Cardiac septum (tissue), 1 donor: ENCODE data around the gene SEC11A. TPM values are rescaled to one million over a fixed set of nuclear protein-coding genes. Genes with fewer than 3 reads are reported as not detected.
"Not testable (repeated sequence)": the region's sequence is repeated elsewhere in the genome, so short reads cannot be mapped to it uniquely, and the experiment has no call there.

Source experiments
- DNase-seq: peaks from one replicate; pipeline ENCODE4 v3.0.0-alpha.2; 2020; ENCODE audit warnings: low spot score
- intact Hi-C: fragments of 100-400 bp; cut with DNase I; formaldehyde crosslinking; loops from one replicate; pipeline ENCODE4 v1.14.0; 2022
- total RNA-seq: library from RNA; stranded (reverse); fragmentation: NEBNext Ultra II Directional; extraction: Animal tissue kit (Norgen Biotek cat#: 25700); gene quantifications from one replicate; pipeline ENCODE4 v1.2.1, GENCODE V29; 2021
- donor health status: DM: no; HTN: no; CAD: no.

Gene SEC11A
- total RNA-seq, 1 donor from 2014 or later: 63.8 TPM

- DNase-seq: peak; percentile 89
- intact Hi-C loops: loop anchor here (2.0 to 10.0 kb wide), 7 partner anchors 20 to 272 kb away; partner anchors contain the start of genes ALPK3, SEC11A, ZNF592 and ZSCAN2
Observed at GRCh38 chr15:84654689-84655453, 61.1 kb downstream of the SEC11A start.

- intact Hi-C loops: loop anchor here (2.0 to 10.0 kb wide), 4 partner anchors 19 to 273 kb away; partner anchors contain the start of genes SEC11A and ZSCAN2
- DNase-seq: peak; percentile 99
Observed at GRCh38 chr15:84653910-84654688, 61.8 kb downstream of the SEC11A start, which contains the start of gene WDR73. WDR73 (minus strand) TSS chr15:84654283; CDS start chr15:84654274, 9 bp downstream.

- DNase-seq: no peak
- intact Hi-C loops: loop anchor here (5.0 to 10.0 kb wide), 2 partner anchors 61 to 274 kb away; partner anchors contain the start of gene SEC11A
Observed at GRCh38 chr15:84653584-84653909, 62.4 kb downstream of the SEC11A start.

- intact Hi-C loops: loop anchor here (5.0 to 10.0 kb wide), 2 partner anchors 65 to 278 kb away; partner anchors contain the start of gene SEC11A
Observed at GRCh38 chr15:84649706-84650105, 66.2 kb downstream of the SEC11A start.

GRCh38 chr15:84648539-84648938 lies 67.4 kb downstream of the SEC11A start:
- intact Hi-C loops: no loop called here
- DNase-seq: no peak

More at GRCh38 chr15:84649706-84650105, 66.2 kb downstream of the SEC11A start:
- no peak for DNase-seq

GRCh38 chr15:84647726-84648125 lies 68.2 kb downstream of the SEC11A start:
- intact Hi-C loops: no loop called here
- no peak for DNase-seq

- DNase-seq: no peak
- intact Hi-C loops: no loop called here
Observed at GRCh38 chr15:84645997-84646396, 69.9 kb downstream of the SEC11A start.

- DNase-seq: no peak
- intact Hi-C loops: no loop called here
Observed at GRCh38 chr15:84645496-84645895, 70.4 kb downstream of the SEC11A start.

- DNase-seq: peak; percentile 19
- intact Hi-C loops: no loop called here
Observed at GRCh38 chr15:84643838-84644237, 72.1 kb downstream of the SEC11A start.

- DNase-seq, intact Hi-C loops: not testable (repeated sequence)
Observed at GRCh38 chr15:84642640-84643039, 73.3 kb downstream of the SEC11A start.

- intact Hi-C loops, DNase-seq: not testable (repeated sequence)
Observed at GRCh38 chr15:84641871-84642270, 74.1 kb downstream of the SEC11A start.

GRCh38 chr15:84638103-84638502 lies 77.8 kb downstream of the SEC11A start:
- intact Hi-C loops: no loop called here
- no peak for DNase-seq

- no peak for DNase-seq
- intact Hi-C loops: loop anchor here (2.0 kb wide), 1 partner anchor 20 kb away; the partner anchor contains the start of gene WDR73
Observed at GRCh38 chr15:84634228-84634837, 81.6 kb downstream of the SEC11A start.

GRCh38 chr15:84633311-84634227 lies 82.4 kb downstream of the SEC11A start:
- intact Hi-C loops: loop anchor here (2.0 kb wide), 1 partner anchor 21 kb away; the partner anchor contains the start of gene WDR73
- DNase-seq: peak; percentile 86

GRCh38 chr15:84631706-84632272 lies 84.2 kb downstream of the SEC11A start:
- DNase-seq: no peak
- intact Hi-C loops: loop anchor here (2.0 kb wide), 1 partner anchor 31 kb away; the partner anchor contains the start of gene ZSCAN2

- no peak for DNase-seq
- intact Hi-C loops: no loop called here
Observed at GRCh38 chr15:84629033-84629432, 86.9 kb downstream of the SEC11A start.

GRCh38 chr15:84625123-84625522 lies 90.8 kb downstream of the SEC11A start:
- no peak for DNase-seq
- intact Hi-C loops: no loop called here

GRCh38 chr15:84624359-84624758 lies 91.6 kb downstream of the SEC11A start:
- intact Hi-C loops: no loop called here
- DNase-seq: no peak
